HG03025 (cell line): ENCODE measurements around the gene ACBD4.

ENCODE experiments used
- ATAC-seq: cut with Tn5 transposase; IDR thresholded peaks from one replicate; pipeline ENCODE4 v1.9.1; 2021; ENCODE audit warnings: mild to moderate bottlenecking, moderate library complexity; ENCODE audit not compliant: unreplicated experiment, low FRiP score

ACBD4 gene

GRCh38 chr17:45132572-45133463 is 2.7 kb upstream of the ACBD4 start:
- ATAC-seq: no peak

GRCh38 chr17:45135978-45136791 is 698 bp downstream of the ACBD4 start:
- no peak for ATAC-seq

- no peak for ATAC-seq
These were observed 1.5 kb downstream of the ACBD4 start for GRCh38 chr17:45136846-45137560.

- ATAC-seq: no peak
These were observed 2.2 kb downstream of the ACBD4 start for GRCh38 chr17:45137561-45138305.

- ATAC-seq: no peak
These were observed 3.5 kb downstream of the ACBD4 start for GRCh38 chr17:45138911-45139532.

- no peak for ATAC-seq
These were observed 4.0 kb downstream of the ACBD4 start for GRCh38 chr17:45139533-45139920.

- ATAC-seq: no peak
These were observed 7.7 kb downstream of the ACBD4 start for GRCh38 chr17:45143094-45143670.

GRCh38 chr17:45143767-45144198 is 8.3 kb downstream of the ACBD4 start:
- no peak for ATAC-seq

GRCh38 chr17:45144199-45145034 is 8.9 kb downstream of the ACBD4 start:
- ATAC-seq: no peak

- ATAC-seq: no peak
These were observed 9.5 kb downstream of the ACBD4 start for GRCh38 chr17:45145035-45145389.

GRCh38 chr17:45146166-45146565 is 10.7 kb downstream of the ACBD4 start:
- no peak for ATAC-seq

GRCh38 chr17:45146592-45146889 is 11.1 kb downstream of the ACBD4 start:
- no peak for ATAC-seq

- ATAC-seq: no peak
These were observed 11.5 kb downstream of the ACBD4 start for GRCh38 chr17:45146890-45147580.

GRCh38 chr17:45147581-45148182 is 12.2 kb downstream of the ACBD4 start:
- no peak for ATAC-seq

GRCh38 chr17:45148183-45149036 is 12.9 kb downstream of the ACBD4 start, which contains the start of gene HEXIM1:
Gene HEXIM1 (plus strand): TSS chr17:45148475. CDS start chr17:45149191, 716 bp downstream.
- peak; percentile 63 for ATAC-seq

- ATAC-seq: no peak
These were observed 13.7 kb downstream of the ACBD4 start for GRCh38 chr17:45149037-45149668.
